Kidney (tissue), 14 donors: Measurements from ENCODE around the gene TMEM134. TPM values are rescaled to one million over a fixed set of nuclear protein-coding genes. Genes with fewer than 3 reads are reported as not detected.
A peak's percentile ranks its signal among the peaks of the same experiment; 100 is the strongest.
"Not testable (repeated sequence)": the region's sequence is repeated elsewhere in the genome, so short reads cannot be mapped to it uniquely, and the experiment has no call there.

Experiments
- DNase-seq, 5 donors: peaks; one replicate each; pipeline ENCODE4 v3.0.0-alpha.2; 2013 to 2020
- FAIRE-seq: peaks from 2 replicates; lab custom pipeline; 2012; peaks lifted over from hg19 to GRCh38; lab: Jason Lieb, UNC
- H3K27ac ChIP-seq, 2 donors: one replicate each; pipeline ENCODE4 v1.7.0; 2013; ENCODE audit warnings: low read depth in 2 of 2, low read length in 2 of 2, inconsistent platforms in 1 of 2
- H3K27me3 ChIP-seq: one replicate; pipeline ENCODE4 v1.7.1; 2013; ENCODE audit warnings: low read length, inconsistent platforms; ENCODE audit not compliant: control insufficient read depth, insufficient read depth
- H3K36me3 ChIP-seq, 3 donors: one replicate each; pipeline versions ENCODE4 v1.7.0 to v1.7.1; 2013; ENCODE audit warnings: low read length in 3 of 3, control low read depth in 1 of 3, inconsistent platforms in 1 of 3; ENCODE audit not compliant: insufficient read depth in 3 of 3, control insufficient read depth in 2 of 3
- H3K4me1 ChIP-seq, 3 donors: one replicate each; pipeline versions ENCODE4 v1.7.0 to v1.7.1; 2013; ENCODE audit warnings: low read length in 3 of 3, inconsistent platforms in 1 of 3, low read depth in 1 of 3; ENCODE audit not compliant: control insufficient read depth in 2 of 3, insufficient read depth in 2 of 3
- H3K4me3 ChIP-seq, 3 donors: one replicate each; pipeline versions ENCODE4 v1.7.0 to v1.8.1; 2013; ENCODE audit warnings: low read length in 3 of 3, control low read depth in 1 of 3, inconsistent platforms in 1 of 3
- H3K9ac ChIP-seq, 3 donors: one replicate each; pipeline versions ENCODE4 v1.7.0 to v1.7.1; 2013; ENCODE audit warnings: low read length in 3 of 3, control low read depth in 1 of 3, inconsistent platforms in 1 of 3
- H3K9me3 ChIP-seq, 3 donors: one replicate each; pipeline versions ENCODE4 v1.7.0 to v1.7.1; 2013; ENCODE audit warnings: low read length in 3 of 3, control low read depth in 1 of 3, inconsistent platforms in 1 of 3; ENCODE audit not compliant: control insufficient read depth in 2 of 3, insufficient read depth in 1 of 3
- intact Hi-C: fragments of 100-400 bp; cut with DNase I; formaldehyde crosslinking; loops from one replicate; pipeline ENCODE4 v1.11.1; 2022
- polyA plus RNA-seq: library from polyadenylated mRNA; stranded (reverse); fragments of 350-450 nt; fragmentation: Illumina TruSeq; extraction: RNeasy Lipid Tissue Mini Kit (QIAGEN cat#74804); gene quantifications from one replicate; pipeline ENCODE4 v1.2.3, GENCODE V29; 2014; ENCODE audit warnings: low read depth, low replicate concordance; ENCODE audit not compliant: insufficient read depth
- total RNA-seq: library from RNA; stranded (reverse); fragmentation: NEBNext Ultra II Directional; extraction: Animal tissue kit (Norgen Biotek cat#: 25700); gene quantifications from one replicate; pipeline ENCODE4 v1.2.1, GENCODE V29; 2021
- TF ChIP-seq, protein P1 (sequence below): IDR thresholded peaks from 3 replicates; pipeline ENCODE4 v1.5.1; 2012; ENCODE audit warnings: mild to moderate bottlenecking, moderate library complexity, borderline replicate concordance; ENCODE audit not compliant: insufficient read depth; ENCODE audit errors: extremely low read depth
- donor health status: control.
- donor health status: control.
- donor health status: control.
- donor health status: control.
- donor health status: control.
- donor health status: DM: yes; HTN: yes; CAD: no.
- donor health status: Normal renal cell carcinoma (clear cell type).

TMEM134 gene
- total and polyA plus RNA-seq, 2 donors from 2014 or later: 65.5 to 127 TPM

- Histone ChIP-seq H3K9ac (no peak overlapping the region), H3K4me3 (no peak overlapping the region), H3K27me3 (no peaks in the 10 kb centered on the region), H3K36me3 (peaks cover 0 to 17% (median 4%) of the 10 kb centered on the region in 3 donors), H3K27ac (no peak overlapping the region), H3K9me3 (no peaks in the 10 kb centered on the region), H3K4me1 (peaks cover 0 to 7% (median 0%) of the 10 kb centered on the region in 3 donors)
- FAIRE-seq (no peak), DNase-seq (peak in 3 of 5 donors; percentile 29 to 76 (median 48))
- intact Hi-C loops: no loop called here
- TF ChIP-seq, protein P1, sequence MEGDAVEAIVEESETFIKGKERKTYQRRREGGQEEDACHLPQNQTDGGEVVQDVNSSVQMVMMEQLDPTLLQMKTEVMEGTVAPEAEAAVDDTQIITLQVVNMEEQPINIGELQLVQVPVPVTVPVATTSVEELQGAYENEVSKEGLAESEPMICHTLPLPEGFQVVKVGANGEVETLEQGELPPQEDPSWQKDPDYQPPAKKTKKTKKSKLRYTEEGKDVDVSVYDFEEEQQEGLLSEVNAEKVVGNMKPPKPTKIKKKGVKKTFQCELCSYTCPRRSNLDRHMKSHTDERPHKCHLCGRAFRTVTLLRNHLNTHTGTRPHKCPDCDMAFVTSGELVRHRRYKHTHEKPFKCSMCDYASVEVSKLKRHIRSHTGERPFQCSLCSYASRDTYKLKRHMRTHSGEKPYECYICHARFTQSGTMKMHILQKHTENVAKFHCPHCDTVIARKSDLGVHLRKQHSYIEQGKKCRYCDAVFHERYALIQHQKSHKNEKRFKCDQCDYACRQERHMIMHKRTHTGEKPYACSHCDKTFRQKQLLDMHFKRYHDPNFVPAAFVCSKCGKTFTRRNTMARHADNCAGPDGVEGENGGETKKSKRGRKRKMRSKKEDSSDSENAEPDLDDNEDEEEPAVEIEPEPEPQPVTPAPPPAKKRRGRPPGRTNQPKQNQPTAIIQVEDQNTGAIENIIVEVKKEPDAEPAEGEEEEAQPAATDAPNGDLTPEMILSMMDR: no peak
Measured at GRCh38 chr11:67489203-67489884, 20.3 kb upstream of the TMEM134 start.

- DNase-seq: peak in 2 of 5 donors; percentile 43 to 69
- peaks cover 0 to 8% (median 4%) of the 10 kb centered on the region in 3 donors for H3K36me3 ChIP-seq
Measured at GRCh38 chr11:67486481-67487195, 17.6 kb upstream of the TMEM134 start.

GRCh38 chr11:67485873-67486361 is 16.9 kb upstream of the TMEM134 start:
- H3K36me3 ChIP-seq, H3K9me3 ChIP-seq, H3K4me3 ChIP-seq, intact Hi-C loops, FAIRE-seq, H3K9ac ChIP-seq, H3K27ac ChIP-seq, H3K27me3 ChIP-seq: not testable (repeated sequence)
- DNase-seq: peak in 2 of 5 donors; percentile 49 to 62
- H3K4me1 ChIP-seq: peaks cover 3 to 19% (median 9%) of the 10 kb centered on the region in 3 donors

More at GRCh38 chr11:67486481-67487195, 17.6 kb upstream of the TMEM134 start:
- H3K9me3 ChIP-seq: no peaks in the 10 kb centered on the region
- no peak overlapping the region for H3K9ac ChIP-seq
- H3K27me3 ChIP-seq: no peaks in the 10 kb centered on the region
- intact Hi-C loops: no loop called here
- TF ChIP-seq, protein P1: no peak
- FAIRE-seq: no peak
- no peak overlapping the region for H3K4me3 ChIP-seq
- no peak overlapping the region for H3K27ac ChIP-seq
- H3K4me1 ChIP-seq: peaks cover 3 to 19% (median 9%) of the 10 kb centered on the region in 3 donors

DNA sequence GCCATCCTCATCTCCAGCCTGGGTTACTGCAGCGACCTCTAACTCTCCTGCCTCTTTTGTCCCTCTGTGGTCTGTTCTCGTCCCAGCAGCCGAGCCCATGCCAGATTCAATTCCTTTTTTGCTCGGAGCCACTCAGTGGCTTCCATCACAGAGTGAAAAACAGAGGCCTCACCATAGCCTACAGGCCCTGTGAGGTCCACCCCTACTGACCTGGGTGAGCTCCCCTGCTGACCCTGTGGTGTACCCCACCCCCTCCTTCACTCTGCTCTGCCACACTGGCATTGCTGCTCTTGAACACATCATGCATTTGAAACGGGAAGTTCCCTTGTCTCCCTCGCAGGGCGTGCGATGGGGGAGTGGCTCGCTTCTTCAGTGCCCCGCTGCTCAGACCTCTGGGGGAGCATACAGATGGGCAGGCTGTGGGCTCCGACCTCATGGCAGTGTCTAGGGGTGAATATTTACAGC is 15.8 kb upstream of the TMEM134 start:
- Histone ChIP-seq H3K4me1 (peaks cover 3 to 19% (median 9%) of the 10 kb centered on the region in 3 donors), H3K4me3 (no peak overlapping the region), H3K9ac (peak overlapping the region in 1 of 3 donors; percentile 15), H3K27me3 (no peaks in the 10 kb centered on the region), H3K36me3 (peaks cover 0 to 4% (median 3%) of the 10 kb centered on the region in 3 donors), H3K9me3 (no peaks in the 10 kb centered on the region), H3K27ac (no peak overlapping the region)
- peak in 2 of 5 donors; percentile 59 to 76 for DNase-seq
- intact Hi-C loops: no loop called here
- TF ChIP-seq, protein P1: no peak
- FAIRE-seq: no peak
